SH-SY5Y (cell line): ENCODE results near the gene FAM184A.

ENCODE experiments used
- GATA2 ChIP-seq: IDR thresholded peaks from 2 replicates; pipeline ENCODE4 v1.6.1; 2011; ENCODE audit warnings: mild to moderate bottlenecking, low read depth, low read length
- GATA3 ChIP-seq: IDR thresholded peaks from 2 replicates; pipeline ENCODE4 v1.6.1; 2011; ENCODE audit warnings: low read depth, mild to moderate bottlenecking, low read length, moderate library complexity

GRCh38 chr6:119035459-119035858 lies 43.0 kb downstream of the FAM184A start:
- TF ChIP-seq GATA2 = no peak
- TF ChIP-seq GATA3 = no peak
